Esophagus squamous epithelium (tissue), 5 donors: ENCODE data around the gene LARGE1. TPM values are rescaled to one million over a fixed set of nuclear protein-coding genes. Genes with fewer than 3 reads are reported as not detected.
A peak's percentile ranks its signal among the peaks of the same experiment; 100 is the strongest.

ENCODE experiments used
- DNase-seq: peaks from one replicate; lab custom pipeline; 2025; lab: John Stamatoyannopoulos, UW
- H3K27ac ChIP-seq, 4 donors: fragments of 200-600 bp; sonication (generic); one replicate each; pipeline ENCODE4 v1.5.1; 2016 to 2019; ENCODE audit warnings: mild to moderate bottlenecking in 1 of 4
- H3K27me3 ChIP-seq, 4 donors: fragments of 200-600 bp; sonication (generic); 1 replicate in 3 of 4; 2 replicates in 1 of 4; pipeline versions ENCODE4 v1.5.1 to v1.6.0; 2017 to 2021; ENCODE audit warnings: antibody characterized with exemption in 1 of 4
- H3K36me3 ChIP-seq, 3 donors: fragments of 200-600 bp; sonication (generic); one replicate each; pipeline ENCODE4 v1.5.1; 2016 to 2019
- H3K4me1 ChIP-seq, 3 donors: fragments of 200-600 bp; sonication (generic); one replicate each; pipeline ENCODE4 v1.5.1; 2017 to 2019
- H3K4me3 ChIP-seq, 4 donors: fragments of 200-600 bp; sonication (generic); 1 replicate in 3 of 4; 2 replicates in 1 of 4; pipeline ENCODE4 v1.5.1; 2016 to 2019; ENCODE audit warnings: mild to moderate bottlenecking in 2 of 4, moderate library complexity in 1 of 4
- H3K9me3 ChIP-seq, 3 donors: fragments of 200-600 bp; sonication (generic); one replicate each; pipeline ENCODE4 v1.5.1; 2016 to 2019
- POLR2A ChIP-seq, 4 donors: fragments of 450-650 bp; IDR thresholded peaks; one replicate each; pipeline ENCODE4 v1.6.1; 2017; ENCODE audit warnings: antibody characterized with exemption in 4 of 4, mild to moderate bottlenecking in 4 of 4, moderate library complexity in 3 of 4
- WGBS, 2 donors: methylation state at CpG; one replicate each; pipeline ENCODE4 v1.1.5; 2018; 5-methylcytosine and 5-hydroxymethylcytosine counted together
- intact Hi-C: fragments of 100-400 bp; cut with DNase I; formaldehyde crosslinking; loops from one replicate; pipeline ENCODE4 v1.15.0; 2022
- total RNA-seq, 4 donors: library from RNA; depleted of rRNA; stranded (reverse); fragments of >200 nt; gene quantifications; one replicate each; pipeline ENCODE4 v1.1.0, GENCODE V29; 2016
- TF ChIP-seq, protein P1 (sequence below), 6 experiments: fragments of 450-650 bp in 4 of 6; fragments of 200-600 bp in 2 of 6; sonication (generic) in 2 of 6; IDR thresholded peaks; one replicate each; pipeline ENCODE4 v1.5.1; 2016 to 2019; ENCODE audit warnings: antibody characterized with exemption in 6 of 6, mild to moderate bottlenecking in 4 of 6, moderate library complexity in 4 of 6
- donor health status: DM: yes; HTN: yes; CAD: no.

LARGE1 gene
- total RNA-seq, 4 donors from 2014 or later: 5.2 to 15.1 (median 6.6) TPM

DNA sequence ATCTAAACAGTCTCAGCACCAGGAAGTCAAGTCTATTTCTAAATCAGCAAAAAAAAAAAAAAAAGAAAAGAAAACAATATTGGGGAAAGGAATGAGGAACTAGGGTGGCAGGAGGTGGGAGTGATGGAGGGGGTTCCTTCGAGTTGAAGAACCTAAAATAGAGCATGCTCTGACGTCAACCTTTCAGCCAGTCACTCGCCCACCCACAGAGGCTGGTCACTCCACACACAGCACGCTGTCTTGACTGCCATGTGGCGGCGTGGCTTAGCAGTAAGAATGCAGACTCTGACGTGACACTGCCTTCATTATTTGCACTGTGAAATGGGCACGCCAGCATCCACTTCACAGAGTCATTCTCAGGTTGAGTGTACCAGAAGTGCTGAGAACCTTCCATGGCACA lies 48.3 kb downstream of the LARGE1 start:
- intact Hi-C loops: no loop called here
- TF ChIP-seq, protein P1, sequence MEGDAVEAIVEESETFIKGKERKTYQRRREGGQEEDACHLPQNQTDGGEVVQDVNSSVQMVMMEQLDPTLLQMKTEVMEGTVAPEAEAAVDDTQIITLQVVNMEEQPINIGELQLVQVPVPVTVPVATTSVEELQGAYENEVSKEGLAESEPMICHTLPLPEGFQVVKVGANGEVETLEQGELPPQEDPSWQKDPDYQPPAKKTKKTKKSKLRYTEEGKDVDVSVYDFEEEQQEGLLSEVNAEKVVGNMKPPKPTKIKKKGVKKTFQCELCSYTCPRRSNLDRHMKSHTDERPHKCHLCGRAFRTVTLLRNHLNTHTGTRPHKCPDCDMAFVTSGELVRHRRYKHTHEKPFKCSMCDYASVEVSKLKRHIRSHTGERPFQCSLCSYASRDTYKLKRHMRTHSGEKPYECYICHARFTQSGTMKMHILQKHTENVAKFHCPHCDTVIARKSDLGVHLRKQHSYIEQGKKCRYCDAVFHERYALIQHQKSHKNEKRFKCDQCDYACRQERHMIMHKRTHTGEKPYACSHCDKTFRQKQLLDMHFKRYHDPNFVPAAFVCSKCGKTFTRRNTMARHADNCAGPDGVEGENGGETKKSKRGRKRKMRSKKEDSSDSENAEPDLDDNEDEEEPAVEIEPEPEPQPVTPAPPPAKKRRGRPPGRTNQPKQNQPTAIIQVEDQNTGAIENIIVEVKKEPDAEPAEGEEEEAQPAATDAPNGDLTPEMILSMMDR (IDR thresholded peaks at IDR 0.05): no peak
- no peak for TF ChIP-seq POLR2A (IDR thresholded peaks at IDR 0.05)
- no peak for DNase-seq
- Histone ChIP-seq H3K27ac (no peak overlapping the region), H3K36me3 (no peaks in the 10 kb centered on the region), H3K9me3 (no peaks in the 10 kb centered on the region), H3K4me1 (peaks cover 6 to 40% (median 14%) of the 10 kb centered on the region in 3 donors), H3K4me3 (no peak overlapping the region), H3K27me3 (no peaks in the 10 kb centered on the region)
- WGBS, 2 donors: 74 to 81% methylated on average over 8 of the region's 8 CpGs

DNA sequence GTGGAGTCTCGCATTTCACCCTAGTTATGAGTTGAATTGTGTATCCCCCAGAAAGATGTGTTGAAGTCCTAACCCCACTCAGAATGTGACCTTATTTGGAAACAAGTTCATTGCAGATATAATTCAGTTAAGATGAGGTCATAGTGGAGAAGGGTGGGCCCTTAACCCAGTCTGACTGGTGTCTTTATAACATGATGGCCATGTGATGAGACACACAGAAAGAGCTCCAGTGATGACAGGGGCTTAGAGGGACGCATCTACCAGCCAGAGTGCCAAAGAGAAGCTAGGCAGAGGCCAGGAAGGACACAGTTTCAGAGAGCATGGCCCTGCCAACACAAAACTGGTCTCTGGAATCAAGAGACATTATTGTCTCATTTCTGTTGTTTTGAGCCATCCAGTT lies 50.3 kb downstream of the LARGE1 start:
- 73 to 89% methylated on average over 2 of the region's 2 CpGs for WGBS, 2 donors
- H3K36me3 ChIP-seq: no peaks in the 10 kb centered on the region
- DNase-seq: no peak
- H3K27ac ChIP-seq: peak overlapping the region in 3 of 4 donors; percentile 34 to 84 (median 68)
- H3K27me3 ChIP-seq: no peaks in the 10 kb centered on the region
- TF ChIP-seq, protein P1 (IDR thresholded peaks at IDR 0.05): no peak
- TF ChIP-seq POLR2A (IDR thresholded peaks at IDR 0.05): no peak
- H3K9me3 ChIP-seq: no peaks in the 10 kb centered on the region
- intact Hi-C loops: no loop called here
- no peak overlapping the region for H3K4me3 ChIP-seq
- H3K4me1 ChIP-seq: peaks cover 6 to 39% (median 12%) of the 10 kb centered on the region in 3 donors

DNA sequence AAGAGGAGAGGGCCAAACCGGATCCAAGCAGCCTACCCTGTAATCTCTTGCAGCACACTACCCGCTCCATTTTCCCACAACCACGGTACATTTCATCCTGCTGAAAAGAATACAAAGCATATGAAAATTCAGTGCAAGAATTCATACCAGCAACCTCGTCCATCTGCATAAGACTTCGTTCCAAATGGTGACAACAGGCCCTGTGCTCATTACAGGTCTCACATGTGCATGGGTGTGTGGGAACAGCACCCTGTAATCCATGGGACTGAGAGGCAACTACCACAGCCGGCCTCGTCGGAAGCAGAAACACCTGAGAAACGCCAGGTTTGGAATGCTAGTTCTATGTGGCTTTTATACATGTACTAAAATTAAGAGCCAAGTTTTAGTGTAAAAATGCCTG lies 52.3 kb downstream of the LARGE1 start:
- TF ChIP-seq, protein P1 (IDR thresholded peaks at IDR 0.05): no peak
- no peak for TF ChIP-seq POLR2A (IDR thresholded peaks at IDR 0.05)
- Histone ChIP-seq H3K27me3 (no peaks in the 10 kb centered on the region), H3K36me3 (no peaks in the 10 kb centered on the region), H3K27ac (peak overlapping the region in 3 of 4 donors; percentile 68 to 84 (median 72)), H3K4me1 (peaks cover 2 to 35% (median 5%) of the 10 kb centered on the region in 3 donors), H3K9me3 (no peaks in the 10 kb centered on the region), H3K4me3 (no peak overlapping the region)
- intact Hi-C loops: no loop called here
- 83 to 94% methylated on average over 9 of the region's 9 CpGs for WGBS, 2 donors
- DNase-seq: no peak

DNA sequence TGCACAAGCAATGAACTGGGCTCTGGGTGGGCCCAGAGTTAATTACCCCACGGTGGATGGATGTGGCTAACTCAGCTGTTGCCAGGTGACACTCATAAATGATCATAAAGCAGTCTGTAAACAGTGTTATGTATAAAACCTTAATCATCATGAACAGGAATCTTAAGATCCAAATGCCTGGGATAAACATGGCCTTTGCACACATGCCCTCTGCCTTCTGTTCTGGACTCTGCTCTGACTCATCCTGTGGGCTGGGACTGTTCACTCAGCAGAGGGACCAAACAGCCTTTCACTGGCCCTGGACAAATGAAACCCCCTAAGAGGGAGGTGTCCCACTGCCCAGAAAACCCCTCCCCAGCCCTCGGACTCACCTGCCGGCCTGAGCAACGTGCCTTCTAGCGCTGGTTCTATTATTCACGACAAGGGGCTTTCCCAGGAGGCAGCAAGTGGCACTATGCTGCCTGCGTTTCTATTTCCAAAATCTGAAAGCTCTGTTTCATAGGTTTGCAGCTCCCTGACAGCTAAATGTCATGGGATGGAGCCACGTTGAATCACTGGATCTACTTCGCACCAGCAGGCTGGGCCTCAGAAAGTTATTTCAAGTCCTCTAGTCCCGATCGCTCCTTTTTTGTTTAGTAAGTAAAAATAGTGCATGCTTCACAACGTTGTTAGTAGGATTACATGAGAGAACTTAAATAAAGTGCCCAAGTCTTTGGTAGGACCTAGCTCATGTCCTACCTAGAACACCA lies 53.0 kb downstream of the LARGE1 start:
- intact Hi-C loops: no loop called here
- DNase-seq: no peak

DNA sequence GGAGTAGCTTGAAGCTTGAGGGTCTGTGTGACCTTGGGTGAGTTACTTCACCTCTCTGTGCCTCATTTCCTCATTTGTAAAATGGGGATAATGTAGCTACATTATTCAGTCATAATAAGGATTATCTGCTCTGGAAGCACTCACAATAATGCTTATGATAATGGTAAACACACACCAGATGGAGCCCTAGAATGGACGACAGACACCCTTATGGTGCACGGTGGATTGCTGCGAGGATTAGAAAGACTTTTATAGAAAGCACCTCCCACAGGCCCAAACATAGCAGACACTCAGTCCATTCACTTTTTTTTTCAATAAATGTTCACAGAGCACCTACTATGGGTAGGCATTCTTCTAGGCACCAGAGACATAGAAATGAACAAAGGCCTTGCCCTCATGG lies 53.8 kb downstream of the LARGE1 start:
- Histone ChIP-seq H3K9me3 (no peaks in the 10 kb centered on the region), H3K27me3 (no peaks in the 10 kb centered on the region), H3K4me3 (no peak overlapping the region), H3K36me3 (no peaks in the 10 kb centered on the region), H3K4me1 (peaks cover 0 to 28% (median 3%) of the 10 kb centered on the region in 3 donors), H3K27ac (peak overlapping the region in 3 of 4 donors; percentile 68 to 84 (median 72))
- intact Hi-C loops: no loop called here
- no peak for DNase-seq
- TF ChIP-seq POLR2A (IDR thresholded peaks at IDR 0.05): no peak
- TF ChIP-seq, protein P1 (IDR thresholded peaks at IDR 0.05): no peak
- WGBS, 2 donors: 38 to 87% methylated on average over 3 of the region's 3 CpGs

More for the DNA sequence above, 53.0 kb downstream of the LARGE1 start:
- H3K27me3 ChIP-seq: no peaks in the 10 kb centered on the region
- peak overlapping the region; percentile 12 to 84 (median 70) for H3K27ac ChIP-seq
- peaks cover 0 to 28% (median 3%) of the 10 kb centered on the region in 3 donors for H3K4me1 ChIP-seq
- TF ChIP-seq POLR2A (IDR thresholded peaks at IDR 0.05): no peak
- TF ChIP-seq, protein P1 (IDR thresholded peaks at IDR 0.05): no peak
- H3K9me3 ChIP-seq: no peaks in the 10 kb centered on the region
- 56 to 74% methylated on average over 8 to 11 of the region's 12 CpGs for WGBS, 2 donors
- no peak overlapping the region for H3K4me3 ChIP-seq
- H3K36me3 ChIP-seq: no peaks in the 10 kb centered on the region
